ENCODE results near the gene IGF2R.

Gene IGF2R

GRCh38 chr6:160141001-160141726, 172.3 kb downstream of the IGF2R start:
- H3K9ac ChIP-seq (ENCODE audit: low read length) = no peak overlapping the region
- H3K4me3 ChIP-seq (ENCODE audit: low read length) = no peak overlapping the region
- no peaks in the 10 kb centered on the region for H3K9me3 ChIP-seq (ENCODE audit: control insufficient read depth, low read length)
- H3K4me1 ChIP-seq (ENCODE audit: control insufficient read depth, insufficient read depth, low read length) = peaks cover 12% of the 10 kb centered on the region
- no peaks in the 10 kb centered on the region for H3K36me3 ChIP-seq (ENCODE audit: control insufficient read depth, insufficient read depth, low read length)
- no peaks in the 10 kb centered on the region for H3K27me3 ChIP-seq (ENCODE audit: control insufficient read depth, insufficient read depth, low read length)

GRCh38 chr6:160142115-160142715, 173.3 kb downstream of the IGF2R start:
- Histone ChIP-seq H3K9ac (ENCODE audit: low read length) (no peak overlapping the region), H3K27me3 (ENCODE audit: control insufficient read depth, insufficient read depth, low read length) (no peaks in the 10 kb centered on the region), H3K9me3 (ENCODE audit: control insufficient read depth, low read length) (no peaks in the 10 kb centered on the region), H3K4me1 (ENCODE audit: control insufficient read depth, insufficient read depth, low read length) (peaks cover 9% of the 10 kb centered on the region), H3K4me3 (ENCODE audit: low read length) (no peak overlapping the region), H3K36me3 (ENCODE audit: control insufficient read depth, insufficient read depth, low read length) (no peaks in the 10 kb centered on the region)

- H3K36me3 ChIP-seq (ENCODE audit: control insufficient read depth, insufficient read depth, low read length) = no peaks in the 10 kb centered on the region
- no peaks in the 10 kb centered on the region for H3K4me1 ChIP-seq (ENCODE audit: control insufficient read depth, insufficient read depth, low read length)
- no peak overlapping the region for H3K9ac ChIP-seq (ENCODE audit: low read length)
- H3K4me3 ChIP-seq (ENCODE audit: low read length) = no peak overlapping the region
- no peaks in the 10 kb centered on the region for H3K9me3 ChIP-seq (ENCODE audit: control insufficient read depth, low read length)
- H3K27me3 ChIP-seq (ENCODE audit: control insufficient read depth, insufficient read depth, low read length) = no peaks in the 10 kb centered on the region
Observed at GRCh38 chr6:160146454-160147145, 177.7 kb downstream of the IGF2R start.

- no peak overlapping the region for H3K9ac ChIP-seq (ENCODE audit: low read length)
- no peaks in the 10 kb centered on the region for H3K27me3 ChIP-seq (ENCODE audit: control insufficient read depth, insufficient read depth, low read length)
- H3K4me1 ChIP-seq (ENCODE audit: control insufficient read depth, insufficient read depth, low read length) = no peaks in the 10 kb centered on the region
- H3K4me3 ChIP-seq (ENCODE audit: low read length) = no peak overlapping the region
- no peaks in the 10 kb centered on the region for H3K9me3 ChIP-seq (ENCODE audit: control insufficient read depth, low read length)
- no peaks in the 10 kb centered on the region for H3K36me3 ChIP-seq (ENCODE audit: control insufficient read depth, insufficient read depth, low read length)
Observed at GRCh38 chr6:160147146-160147536, 178.3 kb downstream of the IGF2R start.

- H3K9me3 ChIP-seq (ENCODE audit: control insufficient read depth, low read length) = no peaks in the 10 kb centered on the region
- no peaks in the 10 kb centered on the region for H3K4me1 ChIP-seq (ENCODE audit: control insufficient read depth, insufficient read depth, low read length)
- no peaks in the 10 kb centered on the region for H3K27me3 ChIP-seq (ENCODE audit: control insufficient read depth, insufficient read depth, low read length)
- no peak overlapping the region for H3K4me3 ChIP-seq (ENCODE audit: low read length)
- no peak overlapping the region for H3K9ac ChIP-seq (ENCODE audit: low read length)
- H3K36me3 ChIP-seq (ENCODE audit: control insufficient read depth, insufficient read depth, low read length) = no peaks in the 10 kb centered on the region
Observed at GRCh38 chr6:160154471-160154870, 185.6 kb downstream of the IGF2R start.

- peaks cover 14% of the 10 kb centered on the region for H3K4me1 ChIP-seq (ENCODE audit: control insufficient read depth, insufficient read depth, low read length)
- no peak overlapping the region for H3K4me3 ChIP-seq (ENCODE audit: low read length)
- no peaks in the 10 kb centered on the region for H3K9me3 ChIP-seq (ENCODE audit: control insufficient read depth, low read length)
- peaks cover 4% of the 10 kb centered on the region for H3K27me3 ChIP-seq (ENCODE audit: control insufficient read depth, insufficient read depth, low read length)
- H3K36me3 ChIP-seq (ENCODE audit: control insufficient read depth, insufficient read depth, low read length) = no peaks in the 10 kb centered on the region
- no peak overlapping the region for H3K9ac ChIP-seq (ENCODE audit: low read length)
Observed at GRCh38 chr6:160156842-160157241, 188.0 kb downstream of the IGF2R start.

GRCh38 chr6:160160450-160160849, 191.6 kb downstream of the IGF2R start:
- no peak overlapping the region for H3K4me3 ChIP-seq (ENCODE audit: low read length)
- H3K36me3 ChIP-seq (ENCODE audit: control insufficient read depth, insufficient read depth, low read length) = no peaks in the 10 kb centered on the region
- peaks cover 4% of the 10 kb centered on the region for H3K27me3 ChIP-seq (ENCODE audit: control insufficient read depth, insufficient read depth, low read length)
- H3K9me3 ChIP-seq (ENCODE audit: control insufficient read depth, low read length) = no peaks in the 10 kb centered on the region
- no peak overlapping the region for H3K9ac ChIP-seq (ENCODE audit: low read length)
- H3K4me1 ChIP-seq (ENCODE audit: control insufficient read depth, insufficient read depth, low read length) = peaks cover 14% of the 10 kb centered on the region

All from mucosa of stomach (tissue), 1 donor.